ENCODE results near the gene ZEB2.

- TF ChIP-seq CTCF (IDR thresholded peaks at IDR 0.05) (no peak), RFX5 (IDR thresholded peaks at IDR 0.05) (no peak), POLR2A (IDR thresholded peaks at IDR 0.05; ENCODE audit: low read length) (no peak), REST (IDR thresholded peaks at IDR 0.05) (no peak), CBX2 (IDR thresholded peaks at IDR 0.05; ENCODE audit: borderline replicate concordance, low read depth) (no peak), USF2 (IDR thresholded peaks at IDR 0.05) (no peak)
These were observed 24.5 kb downstream of the ZEB2 start for GRCh38 chr2:144495227-144496091.
